MM.1S (cell line): ENCODE measurements around the gene BCAS3.

Experiments used
- EZH2 ChIP-seq: fragments of 300-600 bp; sonication (generic); optimal IDR thresholded peaks from 2 replicates; pipeline ENCODE3; 2017; ENCODE audit warnings: low read depth, mild to moderate bottlenecking, antibody characterized with exemption, low read length, mixed read lengths
- EZH2phosphoT487 ChIP-seq: fragments of 300-600 bp; sonication (generic); IDR thresholded peaks from 2 replicates; pipeline ENCODE4 v1.6.1; 2018; ENCODE audit warnings: antibody characterized with exemption, low read length
- TF ChIP-seq, protein P1 (sequence below): fragments of 300-600 bp; sonication (generic); IDR thresholded peaks from 2 replicates; pipeline ENCODE4 v1.5.1; 2016; ENCODE audit warnings: antibody characterized with exemption, low read length, mixed read lengths

DNA sequence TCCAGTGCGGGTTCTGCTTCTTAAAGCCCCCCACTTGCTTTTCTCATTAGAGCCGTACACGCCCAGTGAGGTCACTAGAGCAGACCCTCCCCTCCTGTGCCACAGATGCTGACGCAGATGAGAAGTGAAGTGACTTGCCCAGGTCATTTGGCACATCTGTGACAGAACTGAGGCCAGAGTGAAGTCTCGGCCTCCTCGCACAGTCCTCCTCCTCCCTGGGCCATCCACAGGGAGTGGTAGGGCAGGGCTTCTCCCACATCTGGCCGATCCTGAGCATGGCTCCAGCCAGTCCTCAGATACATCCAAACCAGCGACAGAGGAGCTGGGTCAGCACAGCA lies 706.7 kb downstream of the BCAS3 start:
- TF ChIP-seq, protein P1, sequence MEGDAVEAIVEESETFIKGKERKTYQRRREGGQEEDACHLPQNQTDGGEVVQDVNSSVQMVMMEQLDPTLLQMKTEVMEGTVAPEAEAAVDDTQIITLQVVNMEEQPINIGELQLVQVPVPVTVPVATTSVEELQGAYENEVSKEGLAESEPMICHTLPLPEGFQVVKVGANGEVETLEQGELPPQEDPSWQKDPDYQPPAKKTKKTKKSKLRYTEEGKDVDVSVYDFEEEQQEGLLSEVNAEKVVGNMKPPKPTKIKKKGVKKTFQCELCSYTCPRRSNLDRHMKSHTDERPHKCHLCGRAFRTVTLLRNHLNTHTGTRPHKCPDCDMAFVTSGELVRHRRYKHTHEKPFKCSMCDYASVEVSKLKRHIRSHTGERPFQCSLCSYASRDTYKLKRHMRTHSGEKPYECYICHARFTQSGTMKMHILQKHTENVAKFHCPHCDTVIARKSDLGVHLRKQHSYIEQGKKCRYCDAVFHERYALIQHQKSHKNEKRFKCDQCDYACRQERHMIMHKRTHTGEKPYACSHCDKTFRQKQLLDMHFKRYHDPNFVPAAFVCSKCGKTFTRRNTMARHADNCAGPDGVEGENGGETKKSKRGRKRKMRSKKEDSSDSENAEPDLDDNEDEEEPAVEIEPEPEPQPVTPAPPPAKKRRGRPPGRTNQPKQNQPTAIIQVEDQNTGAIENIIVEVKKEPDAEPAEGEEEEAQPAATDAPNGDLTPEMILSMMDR: no peak
- TF ChIP-seq EZH2: no peak
- TF ChIP-seq EZH2phosphoT487: no peak
